HG02798 (cell line): Measurements from ENCODE around the gene NEIL1.

ENCODE experiments used
- ATAC-seq: cut with Tn5 transposase; IDR thresholded peaks from one replicate; pipeline ENCODE4 v1.9.1; 2021; ENCODE audit warnings: mild to moderate bottlenecking; ENCODE audit not compliant: unreplicated experiment, poor library complexity

NEIL1 gene

GRCh38 chr15:75355369-75355768 is 8.5 kb downstream of the NEIL1 start:
- ATAC-seq, result no peak

- ATAC-seq, result no peak
Measured at GRCh38 chr15:75356006-75356405, 9.2 kb downstream of the NEIL1 start.

GRCh38 chr15:75356517-75356916 is 9.7 kb downstream of the NEIL1 start:
- ATAC-seq, result no peak

- no peak for ATAC-seq
Measured at GRCh38 chr15:75357976-75358673, 11.3 kb downstream of the NEIL1 start.

GRCh38 chr15:75358771-75359536 is 12.1 kb downstream of the NEIL1 start:
- no peak for ATAC-seq

- no peak for ATAC-seq
Measured at GRCh38 chr15:75359537-75360250, 12.9 kb downstream of the NEIL1 start.

- no peak for ATAC-seq
Measured at GRCh38 chr15:75360391-75360790, 13.6 kb downstream of the NEIL1 start.

GRCh38 chr15:75360856-75361255 is 14.0 kb downstream of the NEIL1 start:
- ATAC-seq, result no peak

- no peak for ATAC-seq
Measured at GRCh38 chr15:75361361-75361988, 14.6 kb downstream of the NEIL1 start.

GRCh38 chr15:75361989-75362641 is 15.3 kb downstream of the NEIL1 start:
- no peak for ATAC-seq

- no peak for ATAC-seq
Measured at GRCh38 chr15:75362642-75363249, 15.9 kb downstream of the NEIL1 start.

- ATAC-seq, result no peak
Measured at GRCh38 chr15:75363786-75364185, 16.9 kb downstream of the NEIL1 start.

GRCh38 chr15:75364881-75365280 is 18.0 kb downstream of the NEIL1 start:
- ATAC-seq, result no peak

GRCh38 chr15:75366163-75366562 is 19.3 kb downstream of the NEIL1 start:
- ATAC-seq, result no peak

- no peak for ATAC-seq
Measured at GRCh38 chr15:75367006-75367405, 20.2 kb downstream of the NEIL1 start.

- ATAC-seq, result no peak
Measured at GRCh38 chr15:75367406-75367912, 20.6 kb downstream of the NEIL1 start.

- ATAC-seq, result peak; percentile 90
Measured at GRCh38 chr15:75367913-75368688, 21.3 kb downstream of the NEIL1 start, which contains the start of gene MAN2C1. Gene MAN2C1 (minus strand): TSS chr15:75368607. CDS start chr15:75368583, 24 bp downstream.

GRCh38 chr15:75368689-75369239 is 21.9 kb downstream of the NEIL1 start:
- peak; percentile 1 for ATAC-seq
